IPS-NIHi11 (cell line): Measurements from ENCODE around the gene SIRPA.

Experiments
- DNase-seq: peaks from one replicate; pipeline ENCODE4 v3.0.0; 2012; ENCODE audit warnings: mixed read lengths, low spot score

The SIRPA gene

GRCh38 chr20:1888796-1889463, 6.3 kb upstream of the SIRPA start:
- DNase-seq = no peak

- no peak for DNase-seq
Measured at GRCh38 chr20:1890469-1891262, 4.5 kb upstream of the SIRPA start.

- no peak for DNase-seq
Measured at GRCh38 chr20:1891263-1892118, 3.7 kb upstream of the SIRPA start.

GRCh38 chr20:1892119-1892385, 3.2 kb upstream of the SIRPA start:
- no peak for DNase-seq

- DNase-seq = no peak
Measured at GRCh38 chr20:1893721-1894470, 1.3 kb upstream of the SIRPA start.

- DNase-seq = peak; percentile 82
Measured at GRCh38 chr20:1894471-1894950, 696 bp upstream of the SIRPA start.

- no peak for DNase-seq
Measured at GRCh38 chr20:1895674-1896483, 672 bp downstream of the SIRPA start.

GRCh38 chr20:1896484-1897258, 1.5 kb downstream of the SIRPA start:
- no peak for DNase-seq

- no peak for DNase-seq
Measured at GRCh38 chr20:1897541-1897940, 2.3 kb downstream of the SIRPA start.

GRCh38 chr20:1897965-1898464, 2.8 kb downstream of the SIRPA start:
- no peak for DNase-seq

GRCh38 chr20:1898482-1899240, 3.5 kb downstream of the SIRPA start:
- DNase-seq = no peak

- no peak for DNase-seq
Measured at GRCh38 chr20:1899241-1899525, 4.0 kb downstream of the SIRPA start.

- peak; percentile 83 for DNase-seq
Measured at GRCh38 chr20:1900321-1900801, 5.2 kb downstream of the SIRPA start.

GRCh38 chr20:1901704-1902103, 6.5 kb downstream of the SIRPA start:
- no peak for DNase-seq

- no peak for DNase-seq
Measured at GRCh38 chr20:1902188-1902587, 7.0 kb downstream of the SIRPA start.

GRCh38 chr20:1904135-1904534, 8.9 kb downstream of the SIRPA start:
- DNase-seq = no peak

- DNase-seq = no peak
Measured at GRCh38 chr20:1905009-1905408, 9.8 kb downstream of the SIRPA start.

GRCh38 chr20:1905693-1906092, 10.5 kb downstream of the SIRPA start:
- DNase-seq = no peak

- no peak for DNase-seq
Measured at GRCh38 chr20:1906361-1907051, 11.3 kb downstream of the SIRPA start.
